ENCODE measurements around the gene ABCC12. TPM values are rescaled to one million over a fixed set of nuclear protein-coding genes. Genes with fewer than 3 reads are reported as not detected.

Gene ABCC12
- total RNA-seq, 1 donor: not detected

DNA sequence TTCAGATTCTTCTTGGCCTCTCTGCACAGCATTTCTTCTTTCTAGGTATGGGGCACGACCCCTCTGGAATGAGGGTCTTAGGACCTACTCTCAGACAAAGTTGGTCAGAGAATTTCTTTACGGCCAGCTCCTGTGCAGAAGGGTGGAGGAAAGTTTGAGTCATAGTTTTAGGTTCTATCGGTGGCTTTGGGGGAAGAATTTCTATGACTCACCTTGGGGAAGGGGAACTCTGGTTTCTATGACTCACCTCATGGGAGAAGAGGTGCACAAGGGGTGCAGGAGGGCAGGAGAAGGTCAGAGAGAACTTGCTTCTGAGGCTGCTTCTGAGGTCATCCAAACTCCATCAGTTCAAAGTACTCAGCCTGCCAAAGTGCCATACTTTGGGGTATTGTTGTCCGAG lies 2.5 kb upstream of the ABCC12 start:
- Histone ChIP-seq H3K9me3 (ENCODE audit: low read depth, low read length) (no peaks in the 10 kb centered on the region), H3K79me2 (ENCODE audit: insufficient read depth, low read length) (no peaks in the 10 kb centered on the region), H2AFZ (ENCODE audit: low read length) (no peak overlapping the region), H3K27me3 (ENCODE audit: insufficient read depth, low read length) (no peaks in the 10 kb centered on the region), H3K36me3 (ENCODE audit: insufficient read depth, low read length) (no peaks in the 10 kb centered on the region), H4K20me1 (ENCODE audit: insufficient read depth, low read length) (no peaks in the 10 kb centered on the region), H3K27ac (ENCODE audit: low read depth, low read length) (no peak overlapping the region), H3K4me2 (ENCODE audit: insufficient read depth, low read length) (no peak overlapping the region), H3K4me1 (ENCODE audit: insufficient read depth, low read length) (peaks cover 7% of the 10 kb centered on the region), H3K4me3 (ENCODE audit: insufficient read depth, low read length) (no peak overlapping the region)
- DNase-seq (ENCODE audit: insufficient read length, low spot score, missing footprints): no peak
- TF ChIP-seq, protein P1, sequence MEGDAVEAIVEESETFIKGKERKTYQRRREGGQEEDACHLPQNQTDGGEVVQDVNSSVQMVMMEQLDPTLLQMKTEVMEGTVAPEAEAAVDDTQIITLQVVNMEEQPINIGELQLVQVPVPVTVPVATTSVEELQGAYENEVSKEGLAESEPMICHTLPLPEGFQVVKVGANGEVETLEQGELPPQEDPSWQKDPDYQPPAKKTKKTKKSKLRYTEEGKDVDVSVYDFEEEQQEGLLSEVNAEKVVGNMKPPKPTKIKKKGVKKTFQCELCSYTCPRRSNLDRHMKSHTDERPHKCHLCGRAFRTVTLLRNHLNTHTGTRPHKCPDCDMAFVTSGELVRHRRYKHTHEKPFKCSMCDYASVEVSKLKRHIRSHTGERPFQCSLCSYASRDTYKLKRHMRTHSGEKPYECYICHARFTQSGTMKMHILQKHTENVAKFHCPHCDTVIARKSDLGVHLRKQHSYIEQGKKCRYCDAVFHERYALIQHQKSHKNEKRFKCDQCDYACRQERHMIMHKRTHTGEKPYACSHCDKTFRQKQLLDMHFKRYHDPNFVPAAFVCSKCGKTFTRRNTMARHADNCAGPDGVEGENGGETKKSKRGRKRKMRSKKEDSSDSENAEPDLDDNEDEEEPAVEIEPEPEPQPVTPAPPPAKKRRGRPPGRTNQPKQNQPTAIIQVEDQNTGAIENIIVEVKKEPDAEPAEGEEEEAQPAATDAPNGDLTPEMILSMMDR (IDR thresholded peaks at IDR 0.05; ENCODE audit: extremely low read depth, low read depth, low read length): no peak

DNA sequence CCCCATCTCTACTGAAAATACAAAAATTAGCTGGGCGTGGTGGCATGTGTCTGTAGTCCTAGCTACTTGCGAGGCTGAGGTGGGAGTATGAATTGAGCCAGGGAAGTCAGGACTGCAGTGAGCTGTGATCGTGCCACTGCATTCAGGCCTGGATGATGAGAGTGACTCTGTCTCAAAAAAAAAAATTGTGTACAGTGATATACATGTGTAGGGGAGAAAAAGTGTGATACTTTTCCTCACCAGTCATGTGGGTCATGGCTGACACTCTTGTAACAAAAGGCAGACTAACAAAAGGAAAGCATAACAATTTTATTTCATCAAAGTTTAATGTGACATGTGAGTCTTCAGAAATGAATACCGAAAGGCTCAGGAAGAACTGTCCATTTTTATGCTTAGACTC lies 2.0 kb upstream of the ABCC12 start:
- H3K27ac ChIP-seq (ENCODE audit: low read depth, low read length): no peak overlapping the region
- no peak for DNase-seq (ENCODE audit: insufficient read length, low spot score, missing footprints)
- no peaks in the 10 kb centered on the region for H3K27me3 ChIP-seq (ENCODE audit: insufficient read depth, low read length)
- no peaks in the 10 kb centered on the region for H4K20me1 ChIP-seq (ENCODE audit: insufficient read depth, low read length)
- H3K9me3 ChIP-seq (ENCODE audit: low read depth, low read length): no peaks in the 10 kb centered on the region
- H2AFZ ChIP-seq (ENCODE audit: low read length): no peak overlapping the region
- no peak overlapping the region for H3K4me3 ChIP-seq (ENCODE audit: insufficient read depth, low read length)
- H3K79me2 ChIP-seq (ENCODE audit: insufficient read depth, low read length): no peaks in the 10 kb centered on the region
- TF ChIP-seq, protein P1 (IDR thresholded peaks at IDR 0.05; ENCODE audit: extremely low read depth, low read depth, low read length): no peak
- H3K36me3 ChIP-seq (ENCODE audit: insufficient read depth, low read length): no peaks in the 10 kb centered on the region
- H3K4me1 ChIP-seq (ENCODE audit: insufficient read depth, low read length): peaks cover 7% of the 10 kb centered on the region
- H3K4me2 ChIP-seq (ENCODE audit: insufficient read depth, low read length): no peak overlapping the region

GRCh38 chr16:48157302-48157701 lies 1.5 kb upstream of the ABCC12 start:
- no peak overlapping the region for H3K4me2 ChIP-seq (ENCODE audit: insufficient read depth, low read length)
- H3K79me2 ChIP-seq (ENCODE audit: insufficient read depth, low read length): no peaks in the 10 kb centered on the region
- TF ChIP-seq, protein P1 (IDR thresholded peaks at IDR 0.05; ENCODE audit: extremely low read depth, low read depth, low read length): no peak

DNA sequence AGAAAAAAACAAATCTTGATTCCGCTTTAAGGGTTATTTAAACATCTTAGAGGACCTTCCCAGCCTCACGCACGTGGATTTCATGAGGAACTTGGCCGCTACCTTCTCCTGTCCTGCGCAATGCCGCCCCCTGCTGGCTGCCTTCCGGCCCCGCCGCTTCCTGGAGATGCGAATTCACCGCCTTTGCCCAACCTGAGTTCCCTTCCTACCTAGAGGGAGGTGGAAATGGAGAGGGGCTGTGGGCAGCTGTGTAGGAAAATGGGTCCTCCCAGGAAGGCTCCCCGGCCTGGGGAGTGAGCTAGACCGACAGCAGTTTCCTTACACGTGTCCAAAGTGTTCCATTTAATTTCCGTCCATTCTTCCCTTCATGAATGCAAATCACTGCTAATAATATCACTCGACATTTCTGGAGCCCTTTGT lies 1.0 kb upstream of the ABCC12 start:
- H3K27me3 ChIP-seq (ENCODE audit: insufficient read depth, low read length): no peaks in the 10 kb centered on the region
- H3K27ac ChIP-seq (ENCODE audit: low read depth, low read length): no peak overlapping the region
- peak overlapping the region; percentile 29 for H3K4me2 ChIP-seq (ENCODE audit: insufficient read depth, low read length)
- peak overlapping the region; percentile 16 for H2AFZ ChIP-seq (ENCODE audit: low read length)
- TF ChIP-seq, protein P1 (IDR thresholded peaks at IDR 0.05; ENCODE audit: extremely low read depth, low read depth, low read length): peak; percentile 98
- no peaks in the 10 kb centered on the region for H3K36me3 ChIP-seq (ENCODE audit: insufficient read depth, low read length)
- DNase-seq (ENCODE audit: insufficient read length, low spot score, missing footprints): peak; percentile 92
- peak overlapping the region; percentile 21 for H3K4me3 ChIP-seq (ENCODE audit: insufficient read depth, low read length)
- no peaks in the 10 kb centered on the region for H3K9me3 ChIP-seq (ENCODE audit: low read depth, low read length)
- H3K79me2 ChIP-seq (ENCODE audit: insufficient read depth, low read length): no peaks in the 10 kb centered on the region
- no peaks in the 10 kb centered on the region for H4K20me1 ChIP-seq (ENCODE audit: insufficient read depth, low read length)
- peaks cover 7% of the 10 kb centered on the region for H3K4me1 ChIP-seq (ENCODE audit: insufficient read depth, low read length)

More at GRCh38 chr16:48157302-48157701, 1.5 kb upstream of the ABCC12 start:
- H3K4me3 ChIP-seq (ENCODE audit: insufficient read depth, low read length): no peak overlapping the region
- H3K27ac ChIP-seq (ENCODE audit: low read depth, low read length): no peak overlapping the region
- no peaks in the 10 kb centered on the region for H3K36me3 ChIP-seq (ENCODE audit: insufficient read depth, low read length)
- H3K27me3 ChIP-seq (ENCODE audit: insufficient read depth, low read length): no peaks in the 10 kb centered on the region
- H3K4me1 ChIP-seq (ENCODE audit: insufficient read depth, low read length): peaks cover 7% of the 10 kb centered on the region
- no peak for DNase-seq (ENCODE audit: insufficient read length, low spot score, missing footprints)
- H3K9me3 ChIP-seq (ENCODE audit: low read depth, low read length): no peaks in the 10 kb centered on the region
- H4K20me1 ChIP-seq (ENCODE audit: insufficient read depth, low read length): no peaks in the 10 kb centered on the region
- no peak overlapping the region for H2AFZ ChIP-seq (ENCODE audit: low read length)
